Lower leg skin (tissue), 4 donors: Measurements from ENCODE around the gene ZMYM2. TPM values are rescaled to one million over a fixed set of nuclear protein-coding genes. Genes with fewer than 3 reads are reported as not detected.

ENCODE experiments used
- DNase-seq, 2 donors: peaks; one replicate each; pipeline ENCODE4 v3.0.0-alpha.2; 2019; ENCODE audit warnings: low spot score in 2 of 2
- H3K4me3 ChIP-seq: fragments of 200-600 bp; sonication (generic); 2 replicates; pipeline ENCODE4 v1.5.1; 2017; ENCODE audit warnings: mild to moderate bottlenecking, low read depth; ENCODE audit not compliant: poor library complexity, severe bottlenecking
- POLR2A ChIP-seq, 2 donors: fragments of 450-650 bp; IDR thresholded peaks; one replicate each; pipeline ENCODE4 v1.6.1; 2016 to 2017; ENCODE audit warnings: antibody characterized with exemption in 2 of 2, mild to moderate bottlenecking in 1 of 2, moderate library complexity in 1 of 2
- WGBS, 2 donors: methylation state at CpG; one replicate each; pipeline ENCODE4 v1.1.5; 2018; 5-methylcytosine and 5-hydroxymethylcytosine counted together
- intact Hi-C: fragments of 100-400 bp; cut with DNase I; formaldehyde crosslinking; loops from one replicate; pipeline ENCODE4 v1.15.0; 2023; ENCODE audit warnings: low total_unique reads
- total RNA-seq, 4 donors: library from RNA; depleted of rRNA; stranded (reverse); fragments of >200 nt; gene quantifications; one replicate each; pipeline ENCODE4 v1.1.0, GENCODE V29; 2016
- TF ChIP-seq, protein P1 (sequence below), 3 donors: fragments of 450-650 bp; IDR thresholded peaks; one replicate each; pipeline ENCODE4 v1.5.1; 2016; ENCODE audit warnings: antibody characterized with exemption in 3 of 3, mild to moderate bottlenecking in 3 of 3, moderate library complexity in 2 of 3

ZMYM2 gene
- total RNA-seq, 4 donors from 2014 or later = 37.5 to 58.2 (median 49.5) TPM

DNA sequence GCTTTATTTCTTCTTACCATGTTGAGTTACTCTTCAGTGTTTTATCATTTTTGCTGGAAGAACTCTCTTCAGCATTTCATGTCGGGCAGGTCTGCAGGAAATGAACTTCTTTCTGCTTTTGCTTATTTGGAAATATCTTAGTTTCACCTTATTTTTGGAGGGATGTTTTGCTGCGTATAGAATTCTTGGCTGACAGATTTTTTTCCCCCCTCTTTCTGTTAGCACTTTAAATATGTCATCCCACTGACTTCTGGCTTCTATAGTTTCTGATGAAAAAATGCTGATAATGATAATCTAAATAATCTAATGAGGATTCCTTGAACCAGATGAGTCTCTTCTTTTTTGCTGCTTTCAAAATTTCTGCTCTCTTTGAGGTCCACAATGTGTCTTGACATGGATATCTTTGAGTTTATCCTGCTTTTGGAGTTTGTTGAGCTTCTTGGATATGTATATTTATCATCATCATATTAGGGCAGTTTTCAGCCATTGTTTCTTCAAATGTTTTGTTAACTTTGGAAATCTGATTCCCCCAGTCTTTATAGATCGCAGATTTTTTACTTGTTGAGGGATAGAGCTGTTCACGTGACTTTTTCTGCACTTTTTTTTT, 20.4 kb downstream of the ZMYM2 start:
- no peak for DNase-seq
- TF ChIP-seq, protein P1, sequence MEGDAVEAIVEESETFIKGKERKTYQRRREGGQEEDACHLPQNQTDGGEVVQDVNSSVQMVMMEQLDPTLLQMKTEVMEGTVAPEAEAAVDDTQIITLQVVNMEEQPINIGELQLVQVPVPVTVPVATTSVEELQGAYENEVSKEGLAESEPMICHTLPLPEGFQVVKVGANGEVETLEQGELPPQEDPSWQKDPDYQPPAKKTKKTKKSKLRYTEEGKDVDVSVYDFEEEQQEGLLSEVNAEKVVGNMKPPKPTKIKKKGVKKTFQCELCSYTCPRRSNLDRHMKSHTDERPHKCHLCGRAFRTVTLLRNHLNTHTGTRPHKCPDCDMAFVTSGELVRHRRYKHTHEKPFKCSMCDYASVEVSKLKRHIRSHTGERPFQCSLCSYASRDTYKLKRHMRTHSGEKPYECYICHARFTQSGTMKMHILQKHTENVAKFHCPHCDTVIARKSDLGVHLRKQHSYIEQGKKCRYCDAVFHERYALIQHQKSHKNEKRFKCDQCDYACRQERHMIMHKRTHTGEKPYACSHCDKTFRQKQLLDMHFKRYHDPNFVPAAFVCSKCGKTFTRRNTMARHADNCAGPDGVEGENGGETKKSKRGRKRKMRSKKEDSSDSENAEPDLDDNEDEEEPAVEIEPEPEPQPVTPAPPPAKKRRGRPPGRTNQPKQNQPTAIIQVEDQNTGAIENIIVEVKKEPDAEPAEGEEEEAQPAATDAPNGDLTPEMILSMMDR (IDR thresholded peaks at IDR 0.05) = no peak
- no peak for TF ChIP-seq POLR2A (IDR thresholded peaks at IDR 0.05)
- no peak overlapping the region for H3K4me3 ChIP-seq
- WGBS, 2 donors = 96 to 100% methylated on average over 4 of the region's 4 CpGs
- intact Hi-C loops = no loop called here

DNA sequence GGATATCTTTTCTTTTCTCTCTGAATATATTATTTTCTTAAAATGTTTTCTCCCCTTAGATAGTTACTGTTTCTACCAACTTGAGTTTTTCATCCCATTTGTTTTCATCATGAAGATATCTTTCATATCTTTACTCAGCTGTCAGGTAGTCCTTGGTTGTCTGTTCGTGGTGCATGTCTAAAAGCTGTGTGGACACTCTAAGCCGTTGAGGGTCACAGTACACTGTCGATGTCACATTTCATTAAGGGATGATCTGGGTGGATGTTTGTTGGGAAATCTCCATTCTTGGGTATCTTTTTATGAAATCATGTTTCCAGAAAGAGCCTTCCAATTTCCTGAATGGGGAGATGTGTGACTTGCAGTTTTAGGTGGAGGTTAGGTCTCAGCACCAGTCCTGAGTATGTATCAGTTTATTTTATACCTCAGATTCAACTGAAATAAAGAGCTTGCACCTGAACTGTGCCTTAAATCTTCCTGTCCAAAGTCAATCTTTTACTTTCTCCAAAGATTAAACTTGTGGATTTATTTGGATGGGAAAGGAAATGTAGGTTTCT, 23.2 kb downstream of the ZMYM2 start:
- H3K4me3 ChIP-seq = no peak overlapping the region
- intact Hi-C loops = no loop called here
- WGBS, 2 donors = 85 to 91% methylated on average over 3 of the region's 3 CpGs
- DNase-seq = no peak
- TF ChIP-seq POLR2A (IDR thresholded peaks at IDR 0.05) = no peak
- TF ChIP-seq, protein P1 (IDR thresholded peaks at IDR 0.05) = no peak

DNA sequence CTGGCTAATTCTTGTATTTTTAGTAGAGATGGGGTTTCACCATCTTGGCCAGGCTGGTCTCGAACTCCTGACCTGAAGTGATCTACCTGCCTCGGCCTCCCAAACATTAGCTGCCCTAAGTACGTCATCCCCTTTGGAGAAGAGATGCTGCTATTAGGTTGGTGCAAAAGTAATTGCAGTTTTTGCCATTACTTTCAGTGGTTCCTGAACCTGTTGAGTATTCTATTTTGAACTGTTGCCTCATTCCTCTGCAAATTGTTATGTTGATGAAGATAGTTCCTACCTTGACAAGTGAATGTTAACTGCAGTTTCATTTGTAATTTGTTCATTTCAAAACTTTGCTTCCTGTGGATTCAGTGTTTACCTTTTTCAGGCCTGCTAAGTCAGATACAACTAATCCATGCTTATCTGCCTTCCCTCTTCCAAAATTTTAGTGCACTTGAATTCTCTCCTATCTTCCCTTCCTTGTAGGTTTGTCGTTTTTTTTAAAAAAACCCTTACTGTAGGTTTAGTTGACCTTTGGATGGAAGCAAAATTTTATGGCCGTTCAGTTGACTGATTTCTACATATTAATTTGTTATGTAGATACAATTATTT, 24.0 kb downstream of the ZMYM2 start:
- no peak overlapping the region for H3K4me3 ChIP-seq
- 88 to 94% methylated on average over 5 of the region's 5 CpGs for WGBS, 2 donors
- no peak for DNase-seq
- no peak for TF ChIP-seq POLR2A (IDR thresholded peaks at IDR 0.05)
- TF ChIP-seq, protein P1 (IDR thresholded peaks at IDR 0.05) = no peak
- intact Hi-C loops = no loop called here

DNA sequence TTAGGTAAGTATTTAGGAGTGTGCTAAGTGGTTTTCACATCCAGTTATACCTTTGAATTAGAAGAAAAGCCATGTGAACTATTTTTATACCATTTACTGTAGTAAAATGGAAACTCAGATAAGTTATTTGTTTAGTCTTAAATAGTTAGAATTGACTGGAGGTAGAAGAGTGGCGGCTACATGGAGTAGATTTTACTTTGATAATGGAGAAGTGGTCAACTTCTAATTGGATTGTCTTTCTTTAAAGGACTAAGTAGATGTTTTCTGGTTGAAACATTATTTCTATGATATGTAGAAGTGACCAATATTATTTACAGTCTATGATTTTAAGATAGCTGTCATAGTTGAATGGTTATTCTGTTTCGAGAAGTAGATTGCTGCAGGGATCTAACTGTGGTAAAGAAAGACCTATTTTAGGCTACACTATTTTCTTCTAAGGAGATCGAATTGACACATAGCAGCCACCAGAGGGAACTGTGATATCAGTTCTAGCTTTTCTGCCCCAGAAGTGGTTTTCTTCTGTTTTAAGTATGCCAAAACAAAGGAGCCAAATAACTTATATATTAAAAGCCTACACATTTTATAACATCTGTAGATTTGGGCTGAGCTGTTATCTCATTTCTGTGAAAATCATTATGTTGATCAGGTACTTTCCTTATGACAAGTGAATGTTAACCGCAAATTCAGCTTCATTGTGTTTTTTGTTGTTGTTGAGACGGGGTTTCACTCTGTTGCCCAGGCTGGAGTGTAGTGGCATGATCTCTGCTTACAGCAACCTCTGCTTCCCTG, 26.1 kb downstream of the ZMYM2 start:
- H3K4me3 ChIP-seq = no peak overlapping the region
- intact Hi-C loops = no loop called here
- no peak for TF ChIP-seq POLR2A (IDR thresholded peaks at IDR 0.05)
- TF ChIP-seq, protein P1 (IDR thresholded peaks at IDR 0.05) = no peak
- WGBS, 2 donors = 63 to 70% methylated on average over 5 of the region's 5 CpGs
- DNase-seq = no peak

DNA sequence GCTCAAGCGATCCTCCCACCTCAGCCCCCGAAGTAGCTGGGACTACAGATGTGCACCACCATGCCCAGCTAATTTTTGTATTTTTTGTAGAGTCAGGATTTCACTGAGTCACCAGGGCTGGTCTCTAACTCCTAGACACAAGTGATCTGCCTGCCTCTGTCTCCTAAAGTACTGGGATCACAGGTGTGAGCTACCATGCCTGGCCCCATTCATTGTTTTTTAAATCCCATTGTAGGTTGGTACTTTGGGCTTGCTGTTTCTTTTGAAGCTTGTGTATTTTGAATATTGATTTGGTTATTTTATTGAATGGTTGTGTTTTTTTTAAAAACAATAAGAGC, 26.7 kb downstream of the ZMYM2 start:
- H3K4me3 ChIP-seq = no peak overlapping the region
- 45 to 46% methylated on average over 2 of the region's 2 CpGs for WGBS, 2 donors
- TF ChIP-seq POLR2A (IDR thresholded peaks at IDR 0.05) = no peak
- TF ChIP-seq, protein P1 (IDR thresholded peaks at IDR 0.05) = no peak
- intact Hi-C loops = no loop called here
- no peak for DNase-seq
